ENCODE data around the gene PNO1. TPM values are rescaled to one million over a fixed set of nuclear protein-coding genes. Genes with fewer than 3 reads are reported as not detected.
A peak's percentile ranks its signal among the peaks of the same experiment; 100 is the strongest.

The PNO1 gene
- total RNA-seq, 1 donor from 2014 or later = 20.3 TPM

GRCh38 chr2:68141875-68142274 is 15.8 kb upstream of the PNO1 start:
- H3K4me3 Mint-ChIP-seq = no peak overlapping the region
- H3K27ac Mint-ChIP-seq (ENCODE audit: unreplicated experiment) = no peak overlapping the region
- no peaks in the 10 kb centered on the region for H3K27me3 Mint-ChIP-seq (ENCODE audit: low read depth)
- no peaks in the 10 kb centered on the region for H3K4me1 Mint-ChIP-seq
- TF ChIP-seq CTCF (conservative IDR thresholded peaks at IDR 0.05) = no peak
- no peaks in the 10 kb centered on the region for H3K9me3 Mint-ChIP-seq
- DNase-seq (ENCODE audit: low read depth, low spot score) = no peak
- H3K36me3 Mint-ChIP-seq (ENCODE audit: low read depth) = peaks cover 3% of the 10 kb centered on the region

DNA sequence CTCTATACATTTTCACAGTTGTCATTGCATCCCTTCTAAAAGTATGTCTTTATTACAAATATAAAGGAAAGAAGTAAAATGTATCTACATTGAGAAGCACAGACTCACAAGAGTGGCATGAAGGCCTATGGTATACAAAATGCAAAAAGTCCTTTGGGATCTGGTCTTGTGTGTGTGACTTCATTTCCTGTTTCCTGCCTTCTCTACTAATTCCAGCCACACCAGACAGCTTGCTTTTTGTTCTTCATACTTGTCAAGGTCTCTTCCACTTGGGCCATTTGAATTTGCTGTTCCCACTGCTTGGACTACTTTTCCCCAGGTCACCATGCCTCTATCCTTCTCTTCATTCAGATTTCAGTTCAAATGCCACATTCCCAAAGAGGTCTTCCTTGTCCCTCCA is 6.7 kb upstream of the PNO1 start:
- H3K4me1 Mint-ChIP-seq = peaks cover 10% of the 10 kb centered on the region
- H3K4me3 Mint-ChIP-seq = no peak overlapping the region
- peak overlapping the region; percentile 23 for H3K27ac Mint-ChIP-seq (ENCODE audit: unreplicated experiment)

DNA sequence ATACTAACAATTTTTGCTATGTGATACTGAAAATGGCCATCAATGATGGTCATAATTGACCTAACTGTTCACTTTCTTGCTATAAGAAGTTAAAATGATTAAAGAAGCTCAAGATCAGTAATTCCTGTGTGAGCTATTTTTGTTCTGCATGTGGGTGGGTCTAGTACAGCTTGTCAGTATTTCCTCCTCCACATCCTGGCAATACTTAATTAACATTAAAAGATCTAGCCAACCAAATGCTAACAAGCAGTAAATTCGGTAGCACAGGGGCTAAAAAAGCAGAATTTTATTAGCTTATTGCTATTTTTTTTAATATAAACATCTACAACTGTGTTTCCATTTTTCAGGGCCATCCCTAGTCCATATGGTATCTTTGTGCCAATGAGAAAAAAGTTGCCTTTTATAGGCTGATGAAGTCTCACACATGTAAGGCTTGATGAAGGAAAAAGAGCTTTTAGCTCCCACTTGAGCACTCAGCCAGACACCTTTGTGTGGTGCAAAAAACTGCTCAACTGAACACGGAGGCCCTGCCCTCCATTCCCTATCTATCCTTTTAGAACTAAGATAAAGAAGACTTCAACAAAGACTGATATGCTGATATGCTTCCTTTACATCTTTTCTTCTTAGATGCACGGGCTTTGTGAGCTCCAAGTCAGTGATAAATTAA is 4.9 kb upstream of the PNO1 start:
- TF ChIP-seq CTCF (conservative IDR thresholded peaks at IDR 0.05) = no peak
- Mint-ChIP-seq H3K27ac (ENCODE audit: unreplicated experiment) (no peak overlapping the region), H3K4me1 (peaks cover 19% of the 10 kb centered on the region)

More for the DNA sequence above, 6.7 kb upstream of the PNO1 start:
- H3K27me3 Mint-ChIP-seq (ENCODE audit: low read depth) = no peaks in the 10 kb centered on the region
- H3K9me3 Mint-ChIP-seq = no peaks in the 10 kb centered on the region
- no peaks in the 10 kb centered on the region for H3K36me3 Mint-ChIP-seq (ENCODE audit: low read depth)
- no peak for TF ChIP-seq CTCF (conservative IDR thresholded peaks at IDR 0.05)
- DNase-seq (ENCODE audit: low read depth, low spot score) = no peak

GRCh38 chr2:68155618-68156017 is 2.1 kb upstream of the PNO1 start:
- no peak for TF ChIP-seq CTCF (conservative IDR thresholded peaks at IDR 0.05)
- peak overlapping the region; percentile 92 for H3K4me3 Mint-ChIP-seq
- no peak overlapping the region for H3K27ac Mint-ChIP-seq (ENCODE audit: unreplicated experiment)

More for the DNA sequence above, 4.9 kb upstream of the PNO1 start:
- no peak overlapping the region for H3K4me3 Mint-ChIP-seq
- H3K27me3 Mint-ChIP-seq (ENCODE audit: low read depth) = no peaks in the 10 kb centered on the region
- no peaks in the 10 kb centered on the region for H3K9me3 Mint-ChIP-seq
- no peak for DNase-seq (ENCODE audit: low read depth, low spot score)
- no peaks in the 10 kb centered on the region for H3K36me3 Mint-ChIP-seq (ENCODE audit: low read depth)

GRCh38 chr2:68156419-68156818 is 1.3 kb upstream of the PNO1 start:
- peak overlapping the region; percentile 92 for H3K4me3 Mint-ChIP-seq
- TF ChIP-seq CTCF (conservative IDR thresholded peaks at IDR 0.05) = no peak
- DNase-seq (ENCODE audit: low read depth, low spot score) = no peak
- H3K9me3 Mint-ChIP-seq = no peaks in the 10 kb centered on the region
- H3K27me3 Mint-ChIP-seq (ENCODE audit: low read depth) = no peaks in the 10 kb centered on the region
- peaks cover 29% of the 10 kb centered on the region for H3K4me1 Mint-ChIP-seq
- peaks cover 2% of the 10 kb centered on the region for H3K36me3 Mint-ChIP-seq (ENCODE audit: low read depth)
- H3K27ac Mint-ChIP-seq (ENCODE audit: unreplicated experiment) = peak overlapping the region; percentile 100

More at GRCh38 chr2:68155618-68156017, 2.1 kb upstream of the PNO1 start:
- no peak for DNase-seq (ENCODE audit: low read depth, low spot score)
- Mint-ChIP-seq H3K27me3 (ENCODE audit: low read depth) (no peaks in the 10 kb centered on the region), H3K9me3 (no peaks in the 10 kb centered on the region), H3K36me3 (ENCODE audit: low read depth) (peaks cover 2% of the 10 kb centered on the region), H3K4me1 (peaks cover 34% of the 10 kb centered on the region)
